T-cell (primary cell): ENCODE data around the gene SERPINH1. TPM values are rescaled to one million over a fixed set of nuclear protein-coding genes. Genes with fewer than 3 reads are reported as not detected.

Experiments
- ATAC-seq, 4 experiments: fragments of 200-7000 bp in 3 of 4; fragments of 150-1000 bp in 1 of 4; cut with Tn5 transposase; replicated peaks in 1 of 4; 1 replicate in 3 of 4; 2 replicates in 1 of 4; pipeline ENCODE4 v1.10.0; 2021; ENCODE audit warnings: moderate library complexity in 3 of 4, mild to moderate bottlenecking in 2 of 4, moderate number of reproducible peaks in 1 of 4
- CTCF ChIA-PET, 2 donors: fragments of 300-600 bp; sonication (Branson Sonifier 250); formaldehyde crosslinking; loops; one replicate each; lab custom pipeline; 2022; ENCODE audit warnings: antibody characterized with exemption in 2 of 2; lab: Charles Lee
- POLR2A ChIA-PET, 2 donors: fragments of 300-600 bp; sonication (Branson Sonifier 250); formaldehyde crosslinking; loops; one replicate each; lab custom pipeline; 2022; ENCODE audit warnings: antibody characterized with exemption in 2 of 2; lab: Charles Lee
- DNase-seq, 35 experiments: peaks; one replicate each; pipeline versions ENCODE4 v3.0.0 to v3.0.0-alpha.2; 2013 to 2023
- H3K27ac ChIP-seq: one replicate; pipeline ENCODE4 v1.5.1; 2013; ENCODE audit warnings: low read length
- H3K27me3 ChIP-seq, 2 experiments: replicated peaks in 1 of 2; 1 replicate in 1 of 2; 2 replicates in 1 of 2; pipeline versions ENCODE4 v1.6.1 to v1.7.0; 2013; ENCODE audit warnings: low read length in 1 of 2, mixed read lengths in 1 of 2; ENCODE audit not compliant: control insufficient read depth in 2 of 2, insufficient read depth in 2 of 2; ENCODE audit errors: extremely low read depth in 1 of 2
- H3K36me3 ChIP-seq, 2 donors: 1 replicate in 1 of 2; 2 replicates in 1 of 2; pipeline versions ENCODE4 v1.6.1 to v1.7.0; 2013; ENCODE audit warnings: low read length in 1 of 2; ENCODE audit not compliant: control insufficient read depth in 2 of 2, insufficient read depth in 1 of 2; ENCODE audit errors: extremely low read depth in 1 of 2
- H3K4me1 ChIP-seq, 2 experiments: 1 replicate in 1 of 2; 2 replicates in 1 of 2; pipeline versions ENCODE4 v1.6.1 to v1.7.0; 2013; ENCODE audit warnings: low read length in 2 of 2, mixed read lengths in 1 of 2; ENCODE audit not compliant: insufficient read depth in 2 of 2, control insufficient read depth in 1 of 2; ENCODE audit errors: extremely low read depth in 1 of 2
- H3K4me3 ChIP-seq, 2 donors: 1 replicate in 1 of 2; 2 replicates in 1 of 2; pipeline versions ENCODE4 v1.5.1 to v1.7.0; 2013; ENCODE audit warnings: mild to moderate bottlenecking in 2 of 2, low read length in 1 of 2, moderate library complexity in 1 of 2; ENCODE audit not compliant: control insufficient read depth in 1 of 2; ENCODE audit errors: extremely low read depth in 1 of 2
- H3K9me3 ChIP-seq: 2 replicates; pipeline ENCODE4 v1.7.0; 2013
- H3K27ac Mint-ChIP-seq, 2 donors: one replicate each; pipeline ENCODE4 v1.8.0; 2020 to 2021; ENCODE audit warnings: mild to moderate bottlenecking in 2 of 2, mixed read lengths in 2 of 2
- H3K27me3 Mint-ChIP-seq, 2 donors: one replicate each; pipeline ENCODE4 v1.8.0; 2021 to 2022; ENCODE audit warnings: mixed read lengths in 2 of 2
- H3K36me3 Mint-ChIP-seq: one replicate; pipeline ENCODE4 v1.8.0; 2021; ENCODE audit warnings: mixed read lengths
- H3K4me1 Mint-ChIP-seq, 3 donors: one replicate each; pipeline ENCODE4 v1.8.0; 2020 to 2022; ENCODE audit warnings: mixed read lengths in 3 of 3, mild to moderate bottlenecking in 1 of 3
- H3K4me3 Mint-ChIP-seq, 3 donors: one replicate each; pipeline ENCODE4 v1.8.0; 2020 to 2022; ENCODE audit warnings: mild to moderate bottlenecking in 3 of 3, mixed read lengths in 3 of 3, moderate library complexity in 3 of 3
- H3K9me3 Mint-ChIP-seq, 3 donors: one replicate each; pipeline ENCODE4 v1.8.0; 2020 to 2022; ENCODE audit warnings: mixed read lengths in 3 of 3
- WGBS: methylation state at CpG from one replicate; pipeline ENCODE4 v1.1.5; 2013; ENCODE audit warnings: missing lambda C conversion rate; ENCODE audit not compliant: insufficient coverage; 5-methylcytosine and 5-hydroxymethylcytosine counted together
- total RNA-seq, 35 experiments: library from RNA in 6 of 35; stranded (reverse) in 6 of 35; fragments of 120-200 nt in 1 of 35; gene quantifications; one replicate each; pipeline versions ENCODE4 v1.2.1 to v1.2.4 and lab custom pipeline; 2013 to 2026

SERPINH1 gene
- total RNA-seq, 5 donors from 2014 or later (not counting 1 experiment from before 2014, with no cell fraction given), result 5.2 to 16.4 (median 13.9) TPM

DNA sequence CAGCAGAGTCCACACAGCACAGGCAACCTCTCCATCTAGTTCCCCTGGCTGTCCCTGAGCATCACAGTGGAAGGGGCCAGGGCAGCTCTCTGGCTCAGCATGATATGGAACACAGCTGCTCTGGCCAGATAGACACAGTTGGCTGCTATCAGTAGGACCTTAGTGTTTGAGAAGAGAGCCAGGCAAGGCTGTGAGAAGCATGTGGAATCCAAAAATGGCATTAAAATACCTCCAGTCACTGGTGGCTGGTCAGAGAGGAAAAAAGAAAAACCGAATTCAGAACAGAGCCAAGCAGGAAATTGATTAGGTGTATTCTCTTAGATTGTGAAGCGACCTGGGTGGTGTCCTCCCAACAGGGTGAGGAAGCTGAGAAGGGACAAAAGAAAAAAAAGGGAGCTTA, 27.9 kb downstream of the SERPINH1 start:
- no peaks in the 10 kb centered on the region for H3K36me3 Mint-ChIP-seq
- peaks cover 10 to 15% (median 14%) of the 10 kb centered on the region in 3 donors for H3K4me1 Mint-ChIP-seq
- H3K27ac Mint-ChIP-seq, result no peak overlapping the region
- DNase-seq, result no peak
- POLR2A ChIA-PET, result interaction anchor here in 1 of 2 donors (0.6 kb wide), 1 partner anchor 189 kb away, joined by 8 read pairs; no protein-coding TSS in a partner anchor
- H3K36me3 ChIP-seq, result no peaks in the 10 kb centered on the region
- H3K9me3 ChIP-seq, result no peaks in the 10 kb centered on the region
- WGBS, result 67% methylated on average over 2 of the region's 2 CpGs
- no peak for ATAC-seq
- H3K27ac ChIP-seq, result no peak overlapping the region
- H3K4me1 ChIP-seq, result peaks cover 0 to 11% of the 10 kb centered on the region in 2 experiments
- peaks cover 0 to 3% of the 10 kb centered on the region in 2 donors for H3K27me3 Mint-ChIP-seq
- CTCF ChIA-PET, result no interaction called here
- H3K4me3 ChIP-seq, result no peak overlapping the region
- no peak overlapping the region for H3K4me3 Mint-ChIP-seq
- H3K27me3 ChIP-seq, result no peaks in the 10 kb centered on the region
- no peaks in the 10 kb centered on the region for H3K9me3 Mint-ChIP-seq

DNA sequence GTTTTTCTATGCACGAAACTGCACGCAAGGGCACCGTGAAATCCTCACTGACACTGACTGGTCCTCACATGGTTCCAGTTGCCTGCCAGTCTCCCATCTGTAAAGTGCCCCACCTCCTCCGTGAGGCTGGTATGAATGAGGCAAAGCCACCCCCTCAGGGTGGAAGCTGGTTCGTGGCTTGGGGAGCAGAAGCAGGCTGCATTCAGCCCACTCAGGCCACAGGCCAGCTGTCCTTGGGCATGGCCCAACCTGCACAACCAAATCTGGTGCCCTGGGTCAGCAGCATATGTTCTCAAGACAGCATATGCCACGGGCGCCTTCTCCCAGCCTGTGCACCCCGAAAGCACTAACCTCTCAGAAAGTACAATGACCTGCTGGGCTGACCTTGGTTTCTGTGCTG, 29.3 kb downstream of the SERPINH1 start:
- H3K27ac Mint-ChIP-seq, result no peak overlapping the region
- CTCF ChIA-PET, result no interaction called here
- H3K9me3 ChIP-seq, result no peaks in the 10 kb centered on the region
- H3K36me3 ChIP-seq, result no peaks in the 10 kb centered on the region
- H3K27ac ChIP-seq, result no peak overlapping the region
- POLR2A ChIA-PET, result no interaction called here
- ATAC-seq (no peak), DNase-seq (no peak)
- H3K4me3 ChIP-seq, result no peak overlapping the region
- peaks cover 0 to 11% of the 10 kb centered on the region in 2 experiments for H3K4me1 ChIP-seq
- peaks cover 10 to 15% (median 14%) of the 10 kb centered on the region in 3 donors for H3K4me1 Mint-ChIP-seq
- H3K9me3 Mint-ChIP-seq, result no peaks in the 10 kb centered on the region
- H3K27me3 Mint-ChIP-seq, result peaks cover 4 to 5% of the 10 kb centered on the region in 2 donors
- 80% methylated on average over 7 of the region's 8 CpGs for WGBS
- peaks cover 0 to 3% of the 10 kb centered on the region in 2 experiments for H3K27me3 ChIP-seq
- H3K4me3 Mint-ChIP-seq, result no peak overlapping the region
- no peaks in the 10 kb centered on the region for H3K36me3 Mint-ChIP-seq

DNA sequence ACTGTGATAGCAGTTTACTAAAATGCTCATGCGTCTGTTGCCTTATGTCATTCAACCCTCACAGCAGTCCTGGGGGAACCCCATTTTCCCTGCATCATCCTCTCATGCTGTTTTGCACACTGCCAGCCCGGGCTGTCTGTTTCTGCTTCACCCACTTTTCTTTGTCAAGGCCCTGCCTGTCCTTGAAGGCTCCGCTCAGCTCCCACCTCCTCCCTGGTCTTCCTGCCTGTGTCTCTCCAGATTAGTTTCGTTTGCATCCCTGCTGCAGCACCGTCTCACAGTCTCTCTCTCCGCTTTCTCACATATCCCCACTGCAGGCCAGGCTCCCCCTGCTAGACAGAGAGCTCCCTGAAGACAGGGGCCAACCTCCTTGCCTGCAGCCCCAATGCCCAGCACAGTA, 29.9 kb downstream of the SERPINH1 start:
- peaks cover 0 to 11% of the 10 kb centered on the region in 2 experiments for H3K4me1 ChIP-seq
- H3K27me3 ChIP-seq, result peaks cover 0 to 5% of the 10 kb centered on the region in 2 experiments
- ChIA-PET CTCF (no interaction called here), POLR2A (no interaction called here)
- no peak for ATAC-seq
- Mint-ChIP-seq H3K36me3 (no peaks in the 10 kb centered on the region), H3K27me3 (peaks cover 4 to 5% of the 10 kb centered on the region in 2 donors), H3K4me3 (no peak overlapping the region), H3K9me3 (no peaks in the 10 kb centered on the region), H3K27ac (no peak overlapping the region), H3K4me1 (peaks cover 10 to 15% (median 14%) of the 10 kb centered on the region in 3 donors)
- DNase-seq, result no peak
- no peaks in the 10 kb centered on the region for H3K36me3 ChIP-seq
- WGBS, result 74% methylated on average over 4 of the region's 6 CpGs
- H3K9me3 ChIP-seq, result no peaks in the 10 kb centered on the region
- no peak overlapping the region for H3K4me3 ChIP-seq
- no peak overlapping the region for H3K27ac ChIP-seq

DNA sequence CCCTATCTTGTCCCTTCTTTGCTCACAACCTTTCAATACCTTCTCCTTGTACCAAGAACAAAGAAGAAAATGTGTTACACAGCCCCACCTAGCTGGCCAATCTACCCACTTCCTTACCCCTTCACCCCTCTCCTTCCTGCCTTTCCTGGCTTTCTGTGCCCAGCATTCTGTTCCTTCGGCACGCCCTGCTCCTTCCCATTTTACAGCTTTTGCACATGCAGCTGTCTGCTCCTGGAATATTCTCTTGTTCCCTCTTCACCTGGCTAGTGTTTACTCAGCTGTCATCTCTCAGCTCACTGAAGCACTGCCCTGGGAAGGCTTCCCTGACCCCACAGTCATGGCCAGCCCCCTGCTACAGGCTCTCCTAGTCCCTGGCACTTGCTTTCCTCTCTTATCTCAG, 30.7 kb downstream of the SERPINH1 start:
- Histone ChIP-seq H3K4me1 (peaks cover 0 to 11% of the 10 kb centered on the region in 2 experiments), H3K4me3 (no peak overlapping the region), H3K36me3 (no peaks in the 10 kb centered on the region), H3K9me3 (no peaks in the 10 kb centered on the region), H3K27ac (no peak overlapping the region), H3K27me3 (peaks cover 0 to 5% of the 10 kb centered on the region in 2 experiments)
- Mint-ChIP-seq H3K27ac (no peak overlapping the region), H3K27me3 (peaks cover 4 to 5% of the 10 kb centered on the region in 2 donors), H3K4me3 (no peak overlapping the region), H3K4me1 (peaks cover 10 to 15% (median 14%) of the 10 kb centered on the region in 3 donors), H3K36me3 (no peaks in the 10 kb centered on the region), H3K9me3 (no peaks in the 10 kb centered on the region)
- POLR2A ChIA-PET, result no interaction called here
- DNase-seq, result peak in 1 of 35 experiments; percentile 20
- ATAC-seq, result peak in 1 of 4 experiments; percentile 58
- 43% methylated on average over 2 of the region's 2 CpGs for WGBS
- CTCF ChIA-PET, result no interaction called here

DNA sequence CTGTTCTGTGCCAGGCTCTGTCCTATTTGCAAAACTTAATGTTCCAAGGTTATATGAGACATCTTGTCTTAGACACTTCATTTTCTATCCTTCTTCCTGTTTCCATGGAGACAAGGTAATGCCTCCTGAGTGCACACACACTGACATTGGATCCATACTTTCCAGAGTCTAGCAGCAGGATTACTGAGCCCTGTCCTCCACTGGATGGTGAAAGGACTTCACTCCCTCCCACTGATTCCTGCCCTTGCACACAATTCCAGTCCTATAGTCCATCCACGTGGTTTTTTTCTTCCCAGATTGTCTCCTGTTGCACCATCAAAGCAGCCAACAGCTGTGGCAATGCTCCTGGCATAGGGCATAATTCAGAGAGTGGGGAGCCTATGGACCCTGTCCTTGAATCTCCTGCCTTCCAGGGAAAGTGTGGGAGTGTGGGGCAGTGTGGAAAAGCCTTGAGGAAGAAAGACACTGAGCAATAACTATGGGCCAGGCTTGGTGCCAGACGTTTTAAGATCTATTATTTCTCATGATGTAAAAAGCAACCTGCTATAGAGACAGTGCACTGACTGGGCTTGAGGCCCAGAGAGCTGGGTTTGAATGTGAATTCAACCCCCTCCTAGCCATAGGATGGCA, 31.3 kb downstream of the SERPINH1 start:
- no peak for DNase-seq
- ChIA-PET CTCF (no interaction called here), POLR2A (no interaction called here)
- no peaks in the 10 kb centered on the region for H3K36me3 Mint-ChIP-seq
- H3K27me3 Mint-ChIP-seq, result peaks cover 4 to 5% of the 10 kb centered on the region in 2 donors
- H3K4me1 Mint-ChIP-seq, result peaks cover 10 to 15% (median 14%) of the 10 kb centered on the region in 3 donors
- Histone ChIP-seq H3K36me3 (no peaks in the 10 kb centered on the region), H3K4me3 (no peak overlapping the region), H3K9me3 (no peaks in the 10 kb centered on the region), H3K27me3 (peaks cover 0 to 5% of the 10 kb centered on the region in 2 experiments), H3K4me1 (peaks cover 0 to 11% of the 10 kb centered on the region in 2 experiments), H3K27ac (no peak overlapping the region)
- no peaks in the 10 kb centered on the region for H3K9me3 Mint-ChIP-seq
- no peak for ATAC-seq
- no peak overlapping the region for H3K27ac Mint-ChIP-seq
- 80% methylated on average over 1 of the region's 2 CpGs for WGBS
- no peak overlapping the region for H3K4me3 Mint-ChIP-seq

DNA sequence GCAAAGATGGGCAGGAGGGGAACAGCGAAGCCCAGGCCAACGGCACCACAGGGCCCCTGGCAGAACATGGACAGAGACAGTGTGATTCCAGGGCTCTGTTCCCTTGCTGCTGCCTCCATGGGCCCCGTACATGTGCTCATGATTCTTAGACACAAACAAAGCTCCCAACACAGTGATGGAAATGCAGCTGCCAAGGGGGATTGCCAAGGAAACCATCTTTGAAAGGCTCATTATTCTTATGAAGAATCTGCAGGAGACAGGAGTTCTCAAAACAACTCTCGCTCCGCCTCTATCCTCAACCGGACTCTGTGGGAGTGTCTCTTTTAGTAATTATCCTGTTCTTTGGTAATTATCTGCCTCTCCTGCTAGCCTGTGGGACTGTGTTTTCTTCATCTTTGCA, 32.2 kb downstream of the SERPINH1 start:
- peaks cover 5 to 9% of the 10 kb centered on the region in 2 donors for H3K27me3 Mint-ChIP-seq
- Histone ChIP-seq H3K4me1 (peaks cover 0 to 11% of the 10 kb centered on the region in 2 experiments), H3K27ac (no peak overlapping the region), H3K27me3 (peaks cover 0 to 5% of the 10 kb centered on the region in 2 experiments), H3K4me3 (no peak overlapping the region), H3K36me3 (no peaks in the 10 kb centered on the region), H3K9me3 (no peaks in the 10 kb centered on the region)
- peaks cover 10 to 15% (median 14%) of the 10 kb centered on the region in 3 donors for H3K4me1 Mint-ChIP-seq
- no peak overlapping the region for H3K27ac Mint-ChIP-seq
- no peak for DNase-seq
- no peak for ATAC-seq
- POLR2A ChIA-PET, result no interaction called here
- CTCF ChIA-PET, result no interaction called here
- H3K4me3 Mint-ChIP-seq, result no peak overlapping the region
- 85% methylated on average over 3 of the region's 6 CpGs for WGBS
- H3K9me3 Mint-ChIP-seq, result no peaks in the 10 kb centered on the region
- no peaks in the 10 kb centered on the region for H3K36me3 Mint-ChIP-seq
